Breast epithelium (tissue), 4 donors: Measurements from ENCODE around the gene CAV1. TPM values are rescaled to one million over a fixed set of nuclear protein-coding genes. Genes with fewer than 3 reads are reported as not detected.

Experiments
- DNase-seq, 2 donors: peaks; one replicate each; pipeline ENCODE4 v3.0.0-alpha.2; 2019; ENCODE audit warnings: low spot score in 2 of 2
- H3K27ac ChIP-seq, 2 donors: fragments of 200-600 bp; sonication (generic) in 1 of 2; one replicate each; pipeline ENCODE4 v1.5.1; 2016 to 2019; ENCODE audit warnings: mild to moderate bottlenecking in 1 of 2
- H3K27me3 ChIP-seq, 2 donors: fragments of 200-600 bp; sonication (generic) in 1 of 2; one replicate each; pipeline versions ENCODE4 v1.5.1 to v1.6.0; 2017 to 2019; ENCODE audit warnings: control low read depth in 1 of 2, mild to moderate bottlenecking in 1 of 2
- H3K36me3 ChIP-seq: fragments of 200-600 bp; one replicate; pipeline ENCODE4 v1.5.1; 2019
- H3K4me1 ChIP-seq, 2 donors: fragments of 200-600 bp; sonication (generic); one replicate each; pipeline ENCODE4 v1.5.1; 2016 to 2019; ENCODE audit warnings: control low read depth in 1 of 2
- H3K4me3 ChIP-seq, 3 donors: fragments of 200-600 bp; sonication (generic); 1 replicate in 2 of 3; 2 replicates in 1 of 3; pipeline ENCODE4 v1.5.1; 2016 to 2019; ENCODE audit warnings: mild to moderate bottlenecking in 3 of 3, moderate library complexity in 2 of 3
- H3K9me3 ChIP-seq, 2 donors: fragments of 200-600 bp; sonication (generic) in 1 of 2; one replicate each; pipeline ENCODE4 v1.5.1; 2016 to 2019; ENCODE audit warnings: control low read depth in 1 of 2
- CTCF ChIP-seq, 3 donors: fragments of 450-650 bp; IDR thresholded peaks; one replicate each; pipeline ENCODE4 v1.5.1; 2016 to 2017; ENCODE audit warnings: antibody characterized with exemption in 3 of 3, mild to moderate bottlenecking in 3 of 3, moderate library complexity in 3 of 3
- POLR2A ChIP-seq: fragments of 450-650 bp; IDR thresholded peaks from one replicate; pipeline ENCODE4 v1.6.1; 2016; ENCODE audit warnings: antibody characterized with exemption, mild to moderate bottlenecking, moderate library complexity
- POLR2AphosphoS5 ChIP-seq, 3 donors: sonication (generic); formaldehyde crosslinking; IDR thresholded peaks; one replicate each; pipeline ENCODE4 v1.6.1; 2017; ENCODE audit warnings: antibody characterized with exemption in 3 of 3
- intact Hi-C: fragments of 100-400 bp; cut with DNase I; formaldehyde crosslinking; loops from one replicate; pipeline ENCODE4 v1.15.1; 2023; ENCODE audit warnings: low total_unique reads
- total RNA-seq, 3 donors: library from RNA; depleted of rRNA; stranded (reverse); fragments of >200 nt; gene quantifications; one replicate each; pipeline ENCODE4 v1.1.0, GENCODE V29; 2016

The CAV1 gene
- total RNA-seq, 3 donors from 2014 or later, result 117 to 729 (median 154) TPM

GRCh38 chr7:116566666-116567065 lies 41.8 kb downstream of the CAV1 start:
- Histone ChIP-seq H3K9me3 (no peaks in the 10 kb centered on the region), H3K4me1 (no peaks in the 10 kb centered on the region), H3K4me3 (no peak overlapping the region), H3K27me3 (no peaks in the 10 kb centered on the region), H3K36me3 (no peaks in the 10 kb centered on the region), H3K27ac (no peak overlapping the region)
- intact Hi-C loops, result no loop called here
- TF ChIP-seq POLR2A, result no peak
- TF ChIP-seq CTCF (IDR thresholded peaks at IDR 0.05), result no peak
- no peak for DNase-seq

DNA sequence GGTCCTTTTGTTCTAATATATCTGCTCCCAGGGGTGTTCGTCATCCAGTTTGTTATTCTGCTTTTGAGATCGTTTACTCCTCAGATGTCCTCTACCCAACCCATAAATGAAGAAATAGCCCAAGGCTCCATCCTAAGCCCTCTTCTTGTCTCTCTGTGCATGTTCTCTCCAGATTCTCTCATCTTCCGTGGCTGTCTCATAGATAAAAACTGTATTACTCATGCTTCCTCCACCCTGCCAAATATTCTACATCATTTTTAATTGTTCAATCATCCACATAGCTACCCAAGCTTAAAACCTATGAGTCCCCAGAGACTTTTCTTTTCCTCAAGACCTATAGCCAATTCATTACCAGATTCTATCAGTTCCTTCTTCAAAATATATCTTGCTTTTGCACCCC lies 44.9 kb downstream of the CAV1 start:
- H3K9me3 ChIP-seq, result no peaks in the 10 kb centered on the region
- no peaks in the 10 kb centered on the region for H3K27me3 ChIP-seq
- no peak overlapping the region for H3K4me3 ChIP-seq
- no peak for DNase-seq
- H3K4me1 ChIP-seq, result no peaks in the 10 kb centered on the region
- H3K36me3 ChIP-seq, result no peaks in the 10 kb centered on the region
- intact Hi-C loops, result no loop called here
- H3K27ac ChIP-seq, result no peak overlapping the region
- TF ChIP-seq POLR2AphosphoS5 (IDR thresholded peaks at IDR 0.05) (no peak), POLR2A (no peak), CTCF (IDR thresholded peaks at IDR 0.05) (no peak)

GRCh38 chr7:116570306-116570705 lies 45.5 kb downstream of the CAV1 start:
- intact Hi-C loops, result no loop called here
- H3K27me3 ChIP-seq, result no peaks in the 10 kb centered on the region
- H3K27ac ChIP-seq, result peak overlapping the region in 1 of 2 donors; percentile 17
- H3K9me3 ChIP-seq, result no peaks in the 10 kb centered on the region
- H3K4me1 ChIP-seq, result no peaks in the 10 kb centered on the region
- no peaks in the 10 kb centered on the region for H3K36me3 ChIP-seq
- TF ChIP-seq CTCF (IDR thresholded peaks at IDR 0.05), result no peak
- TF ChIP-seq POLR2AphosphoS5 (IDR thresholded peaks at IDR 0.05), result no peak
- TF ChIP-seq POLR2A, result no peak
- no peak overlapping the region for H3K4me3 ChIP-seq
- DNase-seq, result no peak

DNA sequence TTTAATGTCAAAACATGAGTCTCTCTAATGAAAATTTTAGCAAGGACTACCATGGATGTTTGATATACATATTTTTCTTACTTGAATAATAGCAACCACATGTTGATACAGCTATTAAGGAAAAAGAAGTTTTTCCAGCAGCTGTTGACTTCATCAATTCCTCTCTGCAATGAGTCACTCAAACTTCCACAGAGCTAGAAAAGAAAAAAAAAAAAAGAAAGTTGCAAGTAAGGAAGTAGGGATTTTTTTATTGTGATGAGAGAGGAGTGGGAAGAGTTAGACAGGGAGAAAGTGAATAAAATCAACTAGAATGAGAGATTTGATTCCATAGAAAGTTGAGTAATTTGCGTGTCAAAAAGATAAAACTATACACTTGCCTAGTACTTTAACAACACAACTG lies 46.2 kb downstream of the CAV1 start:
- H3K9me3 ChIP-seq, result no peaks in the 10 kb centered on the region
- H3K27me3 ChIP-seq, result no peaks in the 10 kb centered on the region
- no peak overlapping the region for H3K4me3 ChIP-seq
- no peaks in the 10 kb centered on the region for H3K4me1 ChIP-seq
- peak overlapping the region in 1 of 2 donors; percentile 5 for H3K27ac ChIP-seq
- intact Hi-C loops, result no loop called here
- H3K36me3 ChIP-seq, result no peaks in the 10 kb centered on the region
- TF ChIP-seq POLR2AphosphoS5 (IDR thresholded peaks at IDR 0.05), result no peak
- no peak for TF ChIP-seq POLR2A
- TF ChIP-seq CTCF (IDR thresholded peaks at IDR 0.05), result no peak
- DNase-seq, result no peak

GRCh38 chr7:116571552-116571951 lies 46.7 kb downstream of the CAV1 start:
- TF ChIP-seq POLR2AphosphoS5 (IDR thresholded peaks at IDR 0.05) (no peak), CTCF (IDR thresholded peaks at IDR 0.05) (no peak), POLR2A (no peak)
- intact Hi-C loops, result no loop called here
- Histone ChIP-seq H3K4me3 (no peak overlapping the region), H3K27ac (peak overlapping the region in 1 of 2 donors; percentile 41), H3K9me3 (no peaks in the 10 kb centered on the region), H3K27me3 (no peaks in the 10 kb centered on the region), H3K36me3 (no peaks in the 10 kb centered on the region), H3K4me1 (no peaks in the 10 kb centered on the region)
- DNase-seq, result no peak
